Measurements from ENCODE around the gene GNPDA1.

- TF ChIP-seq POLR2AphosphoS5 (IDR thresholded peaks at IDR 0.05; ENCODE audit: low read depth, low read length) = no peak
- TF ChIP-seq POLR2A (IDR thresholded peaks at IDR 0.05; ENCODE audit: low read depth, low read length) = no peak
- no peak for TF ChIP-seq PAX5 (IDR thresholded peaks at IDR 0.05; ENCODE audit: insufficient read depth, low read length, severe bottlenecking)
- TF ChIP-seq SPI1 (IDR thresholded peaks at IDR 0.05; ENCODE audit: low read depth, low read length) = no peak
These were observed 1.1 kb downstream of the GNPDA1 start for GRCh38 chr5:142011572-142012185.
